Heart left ventricle (tissue), 13 donors: Measurements from ENCODE around the gene SIX5.

ENCODE experiments used
- CTCF ChIP-seq, 12 donors: fragments of 200-600 bp; sonication (generic) in 4 of 12; IDR thresholded peaks; one replicate each; pipeline versions ENCODE4 v1.5.0 to v1.8.0; 2018 to 2022; ENCODE audit warnings: antibody characterized with exemption in 12 of 12, mild to moderate bottlenecking in 5 of 12
- POLR2A ChIP-seq, 2 donors: fragments of 450-650 bp; IDR thresholded peaks; one replicate each; pipeline ENCODE4 v1.6.1; 2017; ENCODE audit warnings: antibody characterized with exemption in 2 of 2, mild to moderate bottlenecking in 2 of 2, moderate library complexity in 2 of 2
- donor health status: ischemic (EF 13 %, LVEDD 7.1; RV severe dilation, severe dysfunction).
- donor health status: DM: no; HTN: yes; CAD: no.
- donor health status: DM: no; HTN: no; CAD: no.
- donor health status: ischemic (EF 25% LVEDD 6.9; RV normal size, moderate dysfunction).
- donor health status: ischemic (EF 25% LVEDD 5.7; RV mildly dilated, moderate dysfunction).
- donor health status: ischemic (EF 35%, LVEDD 5.7; RV mildly dilated, moderate dysfunction).
- donor health status: nonischemic (EF 11% LVEDD 7.7; RV severe dilation, severe dysfunction).
- donor health status: DM: yes; HTN: yes; CAD: no.
- donor health status: PGD.
- donor health status: ischemic (EF 29% LVEDD 5.4; RV normal size, mild dysfunction).
- donor health status: nonischemic (EF 23%, LVEDD 6.1; RV moderate dilation, normal function).

GRCh38 chr19:45768655-45768983, 433 bp downstream of the SIX5 start:
- TF ChIP-seq POLR2A (IDR thresholded peaks at IDR 0.05) (no peak), CTCF (IDR thresholded peaks at IDR 0.05) (no peak)
